Stimulated activated CD8-positive, alpha-beta memory T cell treated with anti-CD3 and anti-CD28 coated beads, Interleukin-15, amount 100 ng/mL, for 48 hours (primary cell): Measurements from ENCODE around the gene RPN2.
A peak's percentile ranks its signal among the peaks of the same experiment; 100 is the strongest.

Experiments
- DNase-seq, 2 donors: peaks; one replicate each; pipeline ENCODE4 v3.0.0-alpha.2; 2020; ENCODE audit warnings: low read depth in 2 of 2

Gene RPN2

GRCh38 chr20:37243076-37243936 is 64.2 kb downstream of the RPN2 start:
- DNase-seq, result no peak

GRCh38 chr20:37243937-37244571 is 64.9 kb downstream of the RPN2 start:
- DNase-seq, result no peak

- no peak for DNase-seq
Observed at GRCh38 chr20:37244572-37244957, 65.4 kb downstream of the RPN2 start.

GRCh38 chr20:37245216-37246150 is 66.4 kb downstream of the RPN2 start:
- no peak for DNase-seq

- DNase-seq, result no peak
Observed at GRCh38 chr20:37246736-37247135, 67.6 kb downstream of the RPN2 start.

GRCh38 chr20:37247547-37247946 is 68.4 kb downstream of the RPN2 start:
- no peak for DNase-seq

GRCh38 chr20:37249304-37249703 is 70.2 kb downstream of the RPN2 start:
- DNase-seq, result no peak

- DNase-seq, result no peak
Observed at GRCh38 chr20:37251825-37252477, 72.8 kb downstream of the RPN2 start.

GRCh38 chr20:37253087-37253486 is 74.0 kb downstream of the RPN2 start:
- no peak for DNase-seq

GRCh38 chr20:37254114-37254878 is 75.2 kb downstream of the RPN2 start:
- DNase-seq, result no peak

GRCh38 chr20:37256286-37256685 is 77.2 kb downstream of the RPN2 start:
- DNase-seq, result no peak

GRCh38 chr20:37257530-37257929 is 78.4 kb downstream of the RPN2 start:
- no peak for DNase-seq

GRCh38 chr20:37257988-37258387 is 78.9 kb downstream of the RPN2 start:
- no peak for DNase-seq

- DNase-seq, result no peak
Observed at GRCh38 chr20:37259031-37259430, 79.9 kb downstream of the RPN2 start.

- DNase-seq, result no peak
Observed at GRCh38 chr20:37259865-37260264, 80.7 kb downstream of the RPN2 start.

- DNase-seq, result no peak
Observed at GRCh38 chr20:37260923-37261322, 81.8 kb downstream of the RPN2 start.

GRCh38 chr20:37261714-37262113 is 82.6 kb downstream of the RPN2 start, which contains the start of gene GHRH:
TSS of gene GHRH (minus strand) at chr20:37261814. CDS start at chr20:37256889, 4,925 bp downstream.
- DNase-seq, result no peak

- no peak for DNase-seq
Observed at GRCh38 chr20:37262505-37262904, 83.4 kb downstream of the RPN2 start.

- DNase-seq, result no peak
Observed at GRCh38 chr20:37263686-37264085, 84.6 kb downstream of the RPN2 start.

- peak; percentile 3 to 27 for DNase-seq
Observed at GRCh38 chr20:37265152-37265551, 86.0 kb downstream of the RPN2 start.
